ENCODE data around the gene HMX1. TPM values are rescaled to one million over a fixed set of nuclear protein-coding genes. Genes with fewer than 3 reads are reported as not detected.

HMX1 gene
- total and polyA plus RNA-seq, 2 donors (not counting 1 experiment from before 2014, with no cell fraction given), result not detected

DNA sequence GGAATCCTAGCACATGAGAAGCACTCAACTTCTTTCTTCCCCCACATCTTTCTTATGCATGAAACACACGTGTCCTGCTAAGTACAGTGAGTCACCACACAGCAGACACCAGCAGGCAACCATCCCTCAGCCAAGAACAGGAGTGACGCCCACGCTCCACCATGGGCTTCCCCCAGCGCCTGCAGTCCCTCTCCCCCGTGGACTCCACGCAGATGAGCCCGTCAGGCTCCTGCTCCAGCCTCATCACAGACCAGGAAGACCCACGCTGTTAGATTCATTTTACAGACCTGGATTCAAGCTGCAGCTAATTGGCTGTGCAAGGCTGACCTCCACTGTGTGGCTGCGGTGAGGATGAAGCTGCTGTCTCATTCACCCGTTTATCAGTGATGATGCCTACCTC is 16.7 kb downstream of the HMX1 start:
- intact Hi-C loops (cut with micrococcal nuclease), result no loop called here

DNA sequence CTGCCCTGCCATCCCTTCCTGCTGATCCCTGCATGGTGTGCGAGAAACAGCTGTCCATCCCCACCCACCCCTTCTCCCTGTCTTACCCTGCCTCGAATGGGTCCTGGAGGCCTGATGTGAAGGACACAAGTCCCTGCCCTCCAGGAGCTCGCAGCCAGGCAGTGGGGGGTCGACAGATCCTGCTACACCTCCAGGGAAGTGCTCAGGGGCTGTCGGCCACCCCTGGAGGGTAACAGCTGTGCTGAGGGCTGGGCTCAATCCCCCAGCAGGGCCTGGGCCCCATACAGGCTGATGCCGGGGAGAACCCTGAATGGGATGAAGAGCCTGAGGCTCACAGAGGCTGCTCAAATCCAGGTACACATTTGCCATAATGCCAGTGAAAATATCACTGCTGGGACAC is 17.6 kb downstream of the HMX1 start:
- 43% methylated on average over 6 of the region's 6 CpGs for WGBS (ENCODE audit: insufficient coverage)
- Histone ChIP-seq H3K4me3 (ENCODE audit: control extremely low read depth in 1 of 5, extremely low read depth in 1 of 5, insufficient read depth in 1 of 5, low read depth in 2 of 5, low read length in 4 of 5) (no peak overlapping the region), H3K4me2 (replicated peaks; ENCODE audit: low read depth, low read length, poor library complexity, severe bottlenecking) (no peak overlapping the region), H3K36me3 (replicated peaks in 1 of 2; ENCODE audit: control extremely low read depth in 1 of 2, control insufficient read depth in 1 of 2, extremely low read depth in 1 of 2, insufficient read depth in 2 of 2, low read length in 1 of 2) (no peaks in the 10 kb centered on the region), H3K9ac (ENCODE audit: low read length) (no peak overlapping the region), H3K27me3 (replicated peaks in 1 of 4; ENCODE audit: control extremely low read depth in 1 of 4, control insufficient read depth in 3 of 4, insufficient read depth in 4 of 4, low read length in 3 of 4) (peaks cover 0 to 44% (median 7%) of the 10 kb centered on the region in 4 experiments), H4K20me1 (ENCODE audit: control insufficient read depth, insufficient read depth, low read length, poor library complexity, severe bottlenecking) (no peaks in the 10 kb centered on the region), H3K4me1 (ENCODE audit: control insufficient read depth in 2 of 2, insufficient read depth in 2 of 2, low read length in 2 of 2) (peaks cover 0 to 9% of the 10 kb centered on the region in 2 donors), H2AFZ (ENCODE audit: insufficient read depth, low read depth, low read length, poor library complexity, severe bottlenecking) (no peak overlapping the region), H3K9me3 (ENCODE audit: control extremely low read depth in 1 of 3, control insufficient read depth in 2 of 3, insufficient read depth in 1 of 3, low read length in 2 of 3) (peaks cover 0 to 43% (median 3%) of the 10 kb centered on the region in 3 donors), H3K79me2 (ENCODE audit: control insufficient read depth, insufficient read depth, low read length) (no peaks in the 10 kb centered on the region), H3K27ac (ENCODE audit: low read length in 2 of 2) (no peak overlapping the region)
- no peaks in the 10 kb centered on the region for H3K9me3 Mint-ChIP-seq (ENCODE audit: insufficient read depth)
- H3K4me3 Mint-ChIP-seq, result no peak overlapping the region
- TF ChIP-seq EZH2 (IDR thresholded peaks at IDR 0.05; ENCODE audit: borderline replicate concordance, insufficient read depth, low read depth, low read length, poor library complexity, severe bottlenecking), result no peak
- TF ChIP-seq, protein P1, sequence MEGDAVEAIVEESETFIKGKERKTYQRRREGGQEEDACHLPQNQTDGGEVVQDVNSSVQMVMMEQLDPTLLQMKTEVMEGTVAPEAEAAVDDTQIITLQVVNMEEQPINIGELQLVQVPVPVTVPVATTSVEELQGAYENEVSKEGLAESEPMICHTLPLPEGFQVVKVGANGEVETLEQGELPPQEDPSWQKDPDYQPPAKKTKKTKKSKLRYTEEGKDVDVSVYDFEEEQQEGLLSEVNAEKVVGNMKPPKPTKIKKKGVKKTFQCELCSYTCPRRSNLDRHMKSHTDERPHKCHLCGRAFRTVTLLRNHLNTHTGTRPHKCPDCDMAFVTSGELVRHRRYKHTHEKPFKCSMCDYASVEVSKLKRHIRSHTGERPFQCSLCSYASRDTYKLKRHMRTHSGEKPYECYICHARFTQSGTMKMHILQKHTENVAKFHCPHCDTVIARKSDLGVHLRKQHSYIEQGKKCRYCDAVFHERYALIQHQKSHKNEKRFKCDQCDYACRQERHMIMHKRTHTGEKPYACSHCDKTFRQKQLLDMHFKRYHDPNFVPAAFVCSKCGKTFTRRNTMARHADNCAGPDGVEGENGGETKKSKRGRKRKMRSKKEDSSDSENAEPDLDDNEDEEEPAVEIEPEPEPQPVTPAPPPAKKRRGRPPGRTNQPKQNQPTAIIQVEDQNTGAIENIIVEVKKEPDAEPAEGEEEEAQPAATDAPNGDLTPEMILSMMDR (IDR thresholded peaks at IDR 0.05), result no peak
- H3K27ac Mint-ChIP-seq, result no peak overlapping the region
- intact Hi-C loops (cut with micrococcal nuclease), result no loop called here
- no peak for ATAC-seq (ENCODE audit: low read depth)
- ChIA-PET POLR2A (no interaction called here), CTCF (no interaction called here)
- peaks cover 33% of the 10 kb centered on the region for H3K27me3 Mint-ChIP-seq
- DNase-seq, result no peak
- peaks cover 4% of the 10 kb centered on the region for H3K4me1 Mint-ChIP-seq

More for the DNA sequence above, 16.7 kb downstream of the HMX1 start:
- Histone ChIP-seq H3K4me2 (replicated peaks; ENCODE audit: low read depth, low read length, poor library complexity, severe bottlenecking) (no peak overlapping the region), H3K36me3 (replicated peaks in 1 of 2; ENCODE audit: control extremely low read depth in 1 of 2, control insufficient read depth in 1 of 2, extremely low read depth in 1 of 2, insufficient read depth in 2 of 2, low read length in 1 of 2) (no peaks in the 10 kb centered on the region), H3K4me1 (ENCODE audit: control insufficient read depth in 2 of 2, insufficient read depth in 2 of 2, low read length in 2 of 2) (peaks cover 0 to 9% of the 10 kb centered on the region in 2 donors), H3K4me3 (ENCODE audit: control extremely low read depth in 1 of 5, extremely low read depth in 1 of 5, insufficient read depth in 1 of 5, low read depth in 2 of 5, low read length in 4 of 5) (no peak overlapping the region), H3K9ac (ENCODE audit: low read length) (no peak overlapping the region), H3K9me3 (ENCODE audit: control extremely low read depth in 1 of 3, control insufficient read depth in 2 of 3, insufficient read depth in 1 of 3, low read length in 2 of 3) (peaks cover 0 to 50% (median 3%) of the 10 kb centered on the region in 3 donors), H4K20me1 (ENCODE audit: control insufficient read depth, insufficient read depth, low read length, poor library complexity, severe bottlenecking) (no peaks in the 10 kb centered on the region), H2AFZ (ENCODE audit: insufficient read depth, low read depth, low read length, poor library complexity, severe bottlenecking) (no peak overlapping the region), H3K27me3 (replicated peaks in 1 of 4; ENCODE audit: control extremely low read depth in 1 of 4, control insufficient read depth in 3 of 4, insufficient read depth in 4 of 4, low read length in 3 of 4) (peaks cover 0 to 53% (median 10%) of the 10 kb centered on the region in 4 experiments), H3K79me2 (ENCODE audit: control insufficient read depth, insufficient read depth, low read length) (no peaks in the 10 kb centered on the region), H3K27ac (ENCODE audit: low read length in 2 of 2) (no peak overlapping the region)
- no peak overlapping the region for H3K27ac Mint-ChIP-seq
- peaks cover 4% of the 10 kb centered on the region for H3K4me1 Mint-ChIP-seq
- 39% methylated on average over 10 of the region's 10 CpGs for WGBS (ENCODE audit: insufficient coverage)
- no peak for DNase-seq
- peaks cover 37% of the 10 kb centered on the region for H3K27me3 Mint-ChIP-seq
- ChIA-PET POLR2A (no interaction called here), CTCF (no interaction called here)
- no peaks in the 10 kb centered on the region for H3K9me3 Mint-ChIP-seq (ENCODE audit: insufficient read depth)
- no peak for ATAC-seq (ENCODE audit: low read depth)
- TF ChIP-seq EZH2 (IDR thresholded peaks at IDR 0.05; ENCODE audit: borderline replicate concordance, insufficient read depth, low read depth, low read length, poor library complexity, severe bottlenecking), result no peak
- TF ChIP-seq, protein P1 (IDR thresholded peaks at IDR 0.05), result no peak
- H3K4me3 Mint-ChIP-seq, result no peak overlapping the region

Measured in B cell (primary cell).